HEK293 (cell line): Measurements from ENCODE around the gene PGAP6.

Experiments used
- GFI1B ChIP-seq: fragments of 450-650 bp; formaldehyde crosslinking; IDR thresholded peaks from 2 replicates; pipeline ENCODE4 v1.5.1; 2016; ENCODE audit warnings: missing biosample characterization, missing genetic modification characterization
- HOXC10 ChIP-seq: sonication (generic); formaldehyde crosslinking; IDR thresholded peaks from 2 replicates; pipeline ENCODE4 v1.8.1; 2023; ENCODE audit warnings: mild to moderate bottlenecking, missing genetic modification reagents
- KLF10 ChIP-seq: fragments of 450-650 bp; IDR thresholded peaks from 2 replicates; pipeline ENCODE4 v1.5.1; 2018; ENCODE audit warnings: missing biosample characterization, mild to moderate bottlenecking, missing genetic modification characterization
- KLF8 ChIP-seq: fragments of 450-650 bp; formaldehyde crosslinking; IDR thresholded peaks from 2 replicates; pipeline ENCODE4 v1.5.1; 2016; ENCODE audit warnings: missing biosample characterization, missing genetic modification characterization
- SP2 ChIP-seq: fragments of 450-650 bp; formaldehyde crosslinking; IDR thresholded peaks from 2 replicates; pipeline ENCODE4 v1.5.1; 2016; ENCODE audit warnings: missing biosample characterization, missing genetic modification characterization
- SP3 ChIP-seq: fragments of 450-650 bp; formaldehyde crosslinking; IDR thresholded peaks from 2 replicates; pipeline ENCODE4 v1.5.1; 2016; ENCODE audit warnings: missing biosample characterization, missing genetic modification characterization
- SP7 ChIP-seq: fragments of 450-650 bp; formaldehyde crosslinking; IDR thresholded peaks from 2 replicates; pipeline ENCODE4 v1.5.1; 2016; ENCODE audit warnings: missing biosample characterization, missing genetic modification characterization
- ZBTB17 ChIP-seq: fragments of 450-650 bp; formaldehyde crosslinking; IDR thresholded peaks from 2 replicates; pipeline ENCODE4 v1.5.1; 2016; ENCODE audit warnings: missing biosample characterization, missing genetic modification characterization
- ZBTB48 ChIP-seq: fragments of 450-650 bp; formaldehyde crosslinking; IDR thresholded peaks from 2 replicates; pipeline ENCODE4 v1.5.1; 2016; ENCODE audit warnings: missing biosample characterization, missing genetic modification characterization
- ZFHX2 ChIP-seq: fragments of 450-650 bp; formaldehyde crosslinking; conservative IDR thresholded peaks from 2 replicates; pipeline ENCODE4 v1.5.1; 2016; ENCODE audit warnings: missing biosample characterization, missing genetic modification characterization
- ZNF140 ChIP-seq: fragments of 450-650 bp; formaldehyde crosslinking; IDR thresholded peaks from 2 replicates; pipeline ENCODE4 v1.5.1; 2016; ENCODE audit warnings: missing biosample characterization, missing genetic modification characterization
- ZNF169 ChIP-seq: fragments of 450-650 bp; formaldehyde crosslinking; IDR thresholded peaks from 2 replicates; pipeline ENCODE4 v1.5.1; 2016; ENCODE audit warnings: missing biosample characterization, missing genetic modification characterization
- ZNF184 ChIP-seq: fragments of 450-650 bp; IDR thresholded peaks from 2 replicates; pipeline ENCODE4 v1.5.1; 2018; ENCODE audit warnings: missing biosample characterization, mild to moderate bottlenecking, missing genetic modification characterization
- ZNF292 ChIP-seq: fragments of 450-650 bp; formaldehyde crosslinking; IDR thresholded peaks from 2 replicates; pipeline ENCODE4 v1.5.1; 2016; ENCODE audit warnings: low read depth, missing biosample characterization, missing genetic modification characterization, borderline replicate concordance
- ZNF48 ChIP-seq: fragments of 450-650 bp; formaldehyde crosslinking; IDR thresholded peaks from 2 replicates; pipeline ENCODE4 v1.5.1; 2016; ENCODE audit warnings: missing biosample characterization, missing genetic modification characterization
- ZNF510 ChIP-seq: fragments of 450-650 bp; formaldehyde crosslinking; IDR thresholded peaks from 2 replicates; pipeline ENCODE4 v1.5.1; 2018; ENCODE audit warnings: mild to moderate bottlenecking, missing genetic modification characterization, missing biosample characterization; ENCODE audit not compliant: insufficient replicate concordance
- ZNF610 ChIP-seq: fragments of 450-650 bp; formaldehyde crosslinking; IDR thresholded peaks from 2 replicates; pipeline ENCODE4 v1.5.1; 2016; ENCODE audit warnings: missing biosample characterization, missing genetic modification characterization, borderline replicate concordance
- ZNF701 ChIP-seq: fragments of 450-650 bp; formaldehyde crosslinking; IDR thresholded peaks from 2 replicates; pipeline ENCODE4 v1.5.1; 2016; ENCODE audit warnings: missing biosample characterization, missing genetic modification characterization
- ZNF843 ChIP-seq: fragments of 450-650 bp; formaldehyde crosslinking; IDR thresholded peaks from 2 replicates; pipeline ENCODE4 v1.5.1; 2016; ENCODE audit warnings: missing biosample characterization, missing genetic modification characterization
- ZSCAN16 ChIP-seq: fragments of 450-650 bp; formaldehyde crosslinking; IDR thresholded peaks from 2 replicates; pipeline ENCODE4 v1.5.1; 2016; ENCODE audit warnings: missing biosample characterization, missing genetic modification characterization
- ZSCAN30 ChIP-seq: fragments of 450-650 bp; IDR thresholded peaks from 2 replicates; pipeline ENCODE4 v1.5.1; 2018; ENCODE audit warnings: missing biosample characterization, mild to moderate bottlenecking, missing genetic modification characterization, moderate library complexity
- TF ChIP-seq, protein P1 (sequence below): fragments of 450-650 bp; formaldehyde crosslinking; IDR thresholded peaks from 2 replicates; pipeline ENCODE4 v1.5.1; 2016; ENCODE audit warnings: missing biosample characterization, missing genetic modification characterization
- TF ChIP-seq, protein P2 (sequence below): fragments of 450-650 bp; formaldehyde crosslinking; optimal IDR thresholded peaks from 2 replicates; pipeline ENCODE3; 2016; ENCODE audit warnings: missing biosample characterization, mild to moderate bottlenecking, missing genetic modification characterization
- TF ChIP-seq, protein P3 (sequence below): fragments of 450-650 bp; formaldehyde crosslinking; IDR thresholded peaks from 2 replicates; pipeline ENCODE4 v1.5.1; 2016; ENCODE audit warnings: missing biosample characterization, missing genetic modification characterization, borderline replicate concordance
- TF ChIP-seq, protein P4 (sequence below): fragments of 450-650 bp; formaldehyde crosslinking; IDR thresholded peaks from 2 replicates; pipeline ENCODE4 v1.5.1; 2016; ENCODE audit warnings: missing biosample characterization, missing genetic modification characterization, low read depth
- TF ChIP-seq, protein P5 (sequence below): fragments of 450-650 bp; formaldehyde crosslinking; IDR thresholded peaks from 2 replicates; pipeline ENCODE4 v1.5.1; 2017; ENCODE audit warnings: missing biosample characterization, missing genetic modification characterization
- TF ChIP-seq, protein P6 (sequence below): fragments of 450-650 bp; formaldehyde crosslinking; IDR thresholded peaks from 2 replicates; pipeline ENCODE4 v1.5.1; 2016; ENCODE audit warnings: missing biosample characterization, missing genetic modification characterization
- TF ChIP-seq, protein P7 (sequence below): fragments of 450-650 bp; formaldehyde crosslinking; IDR thresholded peaks from 2 replicates; pipeline ENCODE4 v1.5.1; 2016; ENCODE audit warnings: missing biosample characterization, missing genetic modification characterization

Gene PGAP6

DNA sequence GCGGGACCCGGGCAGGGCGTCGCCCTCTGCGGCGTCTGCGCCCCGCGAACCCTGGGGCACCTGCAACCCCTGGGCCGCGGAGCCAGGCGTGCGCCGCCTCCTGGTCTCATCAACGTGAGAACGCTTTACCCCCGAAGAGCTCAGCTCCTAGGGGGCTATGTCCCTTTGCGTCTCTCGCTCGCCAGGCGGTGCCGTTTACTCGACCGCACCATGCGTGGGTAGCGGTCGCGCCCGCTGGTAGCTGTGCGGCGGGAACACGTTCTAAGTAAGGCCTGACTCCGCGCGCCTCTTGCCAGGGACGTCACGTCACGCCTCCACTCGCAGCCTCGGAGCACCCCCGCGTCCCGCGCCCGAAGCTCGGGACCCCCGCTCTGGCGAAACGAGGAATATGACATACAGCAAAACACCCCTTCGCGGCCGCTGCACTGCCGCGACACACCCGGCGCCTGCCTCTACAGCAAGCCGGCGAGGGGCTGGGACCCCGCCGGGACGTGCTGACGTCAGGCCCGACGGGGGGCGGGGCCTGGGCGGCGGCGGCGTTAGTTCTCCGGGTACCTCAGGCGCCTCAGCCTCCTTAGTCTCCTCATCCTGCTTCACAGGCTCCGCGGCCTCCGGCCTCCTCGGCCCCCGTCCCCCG, 43.4 kb upstream of the PGAP6 start, which contains the start of gene RAB11FIP3 (continued):
- TF ChIP-seq, protein P1, sequence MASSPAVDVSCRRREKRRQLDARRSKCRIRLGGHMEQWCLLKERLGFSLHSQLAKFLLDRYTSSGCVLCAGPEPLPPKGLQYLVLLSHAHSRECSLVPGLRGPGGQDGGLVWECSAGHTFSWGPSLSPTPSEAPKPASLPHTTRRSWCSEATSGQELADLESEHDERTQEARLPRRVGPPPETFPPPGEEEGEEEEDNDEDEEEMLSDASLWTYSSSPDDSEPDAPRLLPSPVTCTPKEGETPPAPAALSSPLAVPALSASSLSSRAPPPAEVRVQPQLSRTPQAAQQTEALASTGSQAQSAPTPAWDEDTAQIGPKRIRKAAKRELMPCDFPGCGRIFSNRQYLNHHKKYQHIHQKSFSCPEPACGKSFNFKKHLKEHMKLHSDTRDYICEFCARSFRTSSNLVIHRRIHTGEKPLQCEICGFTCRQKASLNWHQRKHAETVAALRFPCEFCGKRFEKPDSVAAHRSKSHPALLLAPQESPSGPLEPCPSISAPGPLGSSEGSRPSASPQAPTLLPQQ, result peak; percentile 82; the same call in 1 of the 2 replicates
- TF ChIP-seq, protein P2, sequence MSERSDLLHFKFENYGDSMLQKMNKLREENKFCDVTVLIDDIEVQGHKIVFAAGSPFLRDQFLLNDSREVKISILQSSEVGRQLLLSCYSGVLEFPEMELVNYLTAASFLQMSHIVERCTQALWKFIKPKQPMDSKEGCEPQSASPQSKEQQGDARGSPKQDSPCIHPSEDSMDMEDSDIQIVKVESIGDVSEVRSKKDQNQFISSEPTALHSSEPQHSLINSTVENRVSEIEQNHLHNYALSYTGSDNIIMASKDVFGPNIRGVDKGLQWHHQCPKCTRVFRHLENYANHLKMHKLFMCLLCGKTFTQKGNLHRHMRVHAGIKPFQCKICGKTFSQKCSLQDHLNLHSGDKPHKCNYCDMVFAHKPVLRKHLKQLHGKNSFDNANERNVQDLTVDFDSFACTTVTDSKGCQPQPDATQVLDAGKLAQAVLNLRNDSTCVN (tag by site-specific recombination), result peak; percentile 87
- no peak for TF ChIP-seq ZNF184 (tag by site-specific recombination)
- TF ChIP-seq ZNF169, result no peak
- TF ChIP-seq SP7 (tag by site-specific recombination), result peak; percentile 68
- TF ChIP-seq, protein P3, sequence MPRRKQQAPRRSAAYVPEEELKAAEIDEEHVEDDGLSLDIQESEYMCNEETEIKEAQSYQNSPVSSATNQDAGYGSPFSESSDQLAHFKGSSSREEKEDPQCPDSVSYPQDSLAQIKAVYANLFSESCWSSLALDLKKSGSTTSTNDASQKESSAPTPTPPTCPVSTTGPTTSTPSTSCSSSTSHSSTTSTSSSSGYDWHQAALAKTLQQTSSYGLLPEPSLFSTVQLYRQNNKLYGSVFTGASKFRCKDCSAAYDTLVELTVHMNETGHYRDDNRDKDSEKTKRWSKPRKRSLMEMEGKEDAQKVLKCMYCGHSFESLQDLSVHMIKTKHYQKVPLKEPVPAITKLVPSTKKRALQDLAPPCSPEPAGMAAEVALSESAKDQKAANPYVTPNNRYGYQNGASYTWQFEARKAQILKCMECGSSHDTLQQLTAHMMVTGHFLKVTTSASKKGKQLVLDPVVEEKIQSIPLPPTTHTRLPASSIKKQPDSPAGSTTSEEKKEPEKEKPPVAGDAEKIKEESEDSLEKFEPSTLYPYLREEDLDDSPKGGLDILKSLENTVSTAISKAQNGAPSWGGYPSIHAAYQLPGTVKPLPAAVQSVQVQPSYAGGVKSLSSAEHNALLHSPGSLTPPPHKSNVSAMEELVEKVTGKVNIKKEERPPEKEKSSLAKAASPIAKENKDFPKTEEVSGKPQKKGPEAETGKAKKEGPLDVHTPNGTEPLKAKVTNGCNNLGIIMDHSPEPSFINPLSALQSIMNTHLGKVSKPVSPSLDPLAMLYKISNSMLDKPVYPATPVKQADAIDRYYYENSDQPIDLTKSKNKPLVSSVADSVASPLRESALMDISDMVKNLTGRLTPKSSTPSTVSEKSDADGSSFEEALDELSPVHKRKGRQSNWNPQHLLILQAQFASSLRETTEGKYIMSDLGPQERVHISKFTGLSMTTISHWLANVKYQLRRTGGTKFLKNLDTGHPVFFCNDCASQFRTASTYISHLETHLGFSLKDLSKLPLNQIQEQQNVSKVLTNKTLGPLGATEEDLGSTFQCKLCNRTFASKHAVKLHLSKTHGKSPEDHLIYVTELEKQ, result no peak
- TF ChIP-seq, protein P4, sequence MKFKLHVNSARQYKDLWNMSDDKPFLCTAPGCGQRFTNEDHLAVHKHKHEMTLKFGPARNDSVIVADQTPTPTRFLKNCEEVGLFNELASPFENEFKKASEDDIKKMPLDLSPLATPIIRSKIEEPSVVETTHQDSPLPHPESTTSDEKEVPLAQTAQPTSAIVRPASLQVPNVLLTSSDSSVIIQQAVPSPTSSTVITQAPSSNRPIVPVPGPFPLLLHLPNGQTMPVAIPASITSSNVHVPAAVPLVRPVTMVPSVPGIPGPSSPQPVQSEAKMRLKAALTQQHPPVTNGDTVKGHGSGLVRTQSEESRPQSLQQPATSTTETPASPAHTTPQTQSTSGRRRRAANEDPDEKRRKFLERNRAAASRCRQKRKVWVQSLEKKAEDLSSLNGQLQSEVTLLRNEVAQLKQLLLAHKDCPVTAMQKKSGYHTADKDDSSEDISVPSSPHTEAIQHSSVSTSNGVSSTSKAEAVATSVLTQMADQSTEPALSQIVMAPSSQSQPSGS (tag by site-specific recombination), result peak; percentile 80
- TF ChIP-seq ZNF140 (tag by site-specific recombination), result no peak
- TF ChIP-seq ZNF843 (tag by site-specific recombination), result no peak
- TF ChIP-seq ZNF701 (tag by site-specific recombination), result no peak
- TF ChIP-seq SP2 (tag by site-specific recombination), result peak; percentile 40
- TF ChIP-seq SP3 (tag by site-specific recombination), result peak; percentile 65
- TF ChIP-seq ZNF48 (tag by site-specific recombination), result no peak
- TF ChIP-seq, protein P5, sequence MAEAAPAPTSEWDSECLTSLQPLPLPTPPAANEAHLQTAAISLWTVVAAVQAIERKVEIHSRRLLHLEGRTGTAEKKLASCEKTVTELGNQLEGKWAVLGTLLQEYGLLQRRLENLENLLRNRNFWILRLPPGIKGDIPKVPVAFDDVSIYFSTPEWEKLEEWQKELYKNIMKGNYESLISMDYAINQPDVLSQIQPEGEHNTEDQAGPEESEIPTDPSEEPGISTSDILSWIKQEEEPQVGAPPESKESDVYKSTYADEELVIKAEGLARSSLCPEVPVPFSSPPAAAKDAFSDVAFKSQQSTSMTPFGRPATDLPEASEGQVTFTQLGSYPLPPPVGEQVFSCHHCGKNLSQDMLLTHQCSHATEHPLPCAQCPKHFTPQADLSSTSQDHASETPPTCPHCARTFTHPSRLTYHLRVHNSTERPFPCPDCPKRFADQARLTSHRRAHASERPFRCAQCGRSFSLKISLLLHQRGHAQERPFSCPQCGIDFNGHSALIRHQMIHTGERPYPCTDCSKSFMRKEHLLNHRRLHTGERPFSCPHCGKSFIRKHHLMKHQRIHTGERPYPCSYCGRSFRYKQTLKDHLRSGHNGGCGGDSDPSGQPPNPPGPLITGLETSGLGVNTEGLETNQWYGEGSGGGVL, result peak; percentile 27; the same call in 1 of the 2 replicates
- TF ChIP-seq ZSCAN30 (tag by site-specific recombination), result peak; percentile 90
- no peak for TF ChIP-seq ZNF510 (tag by site-specific recombination)
- no peak for TF ChIP-seq ZSCAN16 (tag by site-specific recombination)
- TF ChIP-seq ZFHX2, result peak; percentile 93
- TF ChIP-seq ZBTB48 (tag by site-specific recombination), result peak; percentile 66
- TF ChIP-seq ZNF610, result 0 out of 2 replicates have a peak, but pooled peaks have one; percentile 49
- TF ChIP-seq, protein P6, sequence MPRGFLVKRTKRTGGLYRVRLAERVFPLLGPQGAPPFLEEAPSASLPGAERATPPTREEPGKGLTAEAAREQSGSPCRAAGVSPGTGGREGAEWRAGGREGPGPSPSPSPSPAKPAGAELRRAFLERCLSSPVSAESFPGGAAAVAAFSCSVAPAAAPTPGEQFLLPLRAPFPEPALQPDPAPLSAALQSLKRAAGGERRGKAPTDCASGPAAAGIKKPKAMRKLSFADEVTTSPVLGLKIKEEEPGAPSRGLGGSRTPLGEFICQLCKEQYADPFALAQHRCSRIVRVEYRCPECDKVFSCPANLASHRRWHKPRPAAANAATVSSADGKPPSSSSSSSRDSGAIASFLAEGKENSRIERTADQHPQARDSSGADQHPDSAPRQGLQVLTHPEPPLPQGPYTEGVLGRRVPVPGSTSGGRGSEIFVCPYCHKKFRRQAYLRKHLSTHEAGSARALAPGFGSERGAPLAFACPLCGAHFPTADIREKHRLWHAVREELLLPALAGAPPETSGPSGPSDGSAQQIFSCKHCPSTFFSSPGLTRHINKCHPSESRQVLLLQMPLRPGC (tag by site-specific recombination), result 0 out of 2 replicates have a peak, but pooled peaks have one; percentile 62
- peak; percentile 70 for TF ChIP-seq KLF8 (tag by site-specific recombination)
- TF ChIP-seq GFI1B (tag by site-specific recombination), result no peak
- peak; percentile 95 for TF ChIP-seq KLF10 (tag by site-specific recombination)
- TF ChIP-seq, protein P7, sequence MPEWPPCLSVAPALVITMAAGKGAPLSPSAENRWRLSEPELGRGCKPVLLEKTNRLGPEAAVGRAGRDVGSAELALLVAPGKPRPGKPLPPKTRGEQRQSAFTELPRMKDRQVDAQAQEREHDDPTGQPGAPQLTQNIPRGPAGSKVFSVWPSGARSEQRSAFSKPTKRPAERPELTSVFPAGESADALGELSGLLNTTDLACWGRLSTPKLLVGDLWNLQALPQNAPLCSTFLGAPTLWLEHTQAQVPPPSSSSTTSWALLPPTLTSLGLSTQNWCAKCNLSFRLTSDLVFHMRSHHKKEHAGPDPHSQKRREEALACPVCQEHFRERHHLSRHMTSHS, result 0 out of 2 replicates have a peak, but pooled peaks have one; percentile 10
- TF ChIP-seq HOXC10 (CRISPR knock-in tag), result no peak
- TF ChIP-seq ZBTB17 (tag by site-specific recombination), result peak; percentile 59; the same call in 1 of the 2 replicates
- no peak for TF ChIP-seq ZNF292 (tag by site-specific recombination)
